Measurements from ENCODE around the gene PDGFD. TPM values are rescaled to one million over a fixed set of nuclear protein-coding genes. Genes with fewer than 3 reads are reported as not detected.

Gene PDGFD
- total and polyA plus RNA-seq, 4 experiments from 2014 or later: 0.10 TPM; not detected in 3

- H3K27me3 ChIP-seq (ENCODE audit: insufficient read depth, low read length): no peaks in the 10 kb centered on the region
- H3K27ac ChIP-seq (ENCODE audit: low read depth, low read length): no peak overlapping the region
- no peak overlapping the region for H3K4me3 ChIP-seq (ENCODE audit: low read length in 2 of 2)
- no peaks in the 10 kb centered on the region for H3K4me1 ChIP-seq (ENCODE audit: insufficient read depth, low read length)
- Mint-ChIP-seq H3K27me3 (no peaks in the 10 kb centered on the region), H3K4me3 (no peak overlapping the region), H3K36me3 (no peaks in the 10 kb centered on the region), H3K4me1 (no peaks in the 10 kb centered on the region), H3K27ac (no peak overlapping the region), H3K9me3 (peaks cover 0 to 13% (median 1%) of the 10 kb centered on the region in 8 donors)
- ChIA-PET CTCF (ENCODE audit: partially characterized antibody) (no interaction called here), POLR2A (ENCODE audit: partially characterized antibody) (no interaction called here)
- H3K9me3 ChIP-seq (ENCODE audit: control insufficient read depth in 1 of 2, low read length in 2 of 2): no peaks in the 10 kb centered on the region
- no peak for DNase-seq
- intact Hi-C loops (cut with micrococcal nuclease): no loop called here
- H3K36me3 ChIP-seq (ENCODE audit: insufficient read depth, low read length): no peaks in the 10 kb centered on the region
Observed at GRCh38 chr11:104041792-104042191, 122.2 kb downstream of the PDGFD start.

- no peaks in the 10 kb centered on the region for H3K4me1 Mint-ChIP-seq
- no peaks in the 10 kb centered on the region for H3K9me3 ChIP-seq (ENCODE audit: control insufficient read depth in 1 of 2, low read length in 2 of 2)
- no peak overlapping the region for H3K4me3 ChIP-seq (ENCODE audit: low read length in 2 of 2)
- H3K36me3 Mint-ChIP-seq: no peaks in the 10 kb centered on the region
- H3K9me3 Mint-ChIP-seq: peaks cover 0 to 9% (median 0%) of the 10 kb centered on the region in 8 donors
- no peak overlapping the region for H3K27ac Mint-ChIP-seq
- no peak overlapping the region for H3K27ac ChIP-seq (ENCODE audit: low read depth, low read length)
- CTCF ChIA-PET (ENCODE audit: partially characterized antibody): no interaction called here
- H3K27me3 ChIP-seq (ENCODE audit: insufficient read depth, low read length): no peaks in the 10 kb centered on the region
- intact Hi-C loops (cut with micrococcal nuclease): no loop called here
- no peaks in the 10 kb centered on the region for H3K4me1 ChIP-seq (ENCODE audit: insufficient read depth, low read length)
- H3K36me3 ChIP-seq (ENCODE audit: insufficient read depth, low read length): no peaks in the 10 kb centered on the region
- H3K27me3 Mint-ChIP-seq: no peaks in the 10 kb centered on the region
- no peak for DNase-seq
- no peak overlapping the region for H3K4me3 Mint-ChIP-seq
- POLR2A ChIA-PET (ENCODE audit: partially characterized antibody): no interaction called here
Observed at GRCh38 chr11:104036995-104037394, 127.0 kb downstream of the PDGFD start.

- Mint-ChIP-seq H3K36me3 (no peaks in the 10 kb centered on the region), H3K27me3 (no peaks in the 10 kb centered on the region), H3K27ac (no peak within 1 kb of the TSS), H3K4me3 (no peak within 1 kb of the TSS), H3K4me1 (no peaks in the 10 kb centered on the region), H3K9me3 (peaks cover 0 to 9% (median 1%) of the 10 kb centered on the region in 8 donors)
- Histone ChIP-seq H3K4me3 (ENCODE audit: low read length in 2 of 2) (no peak within 1 kb of the TSS), H3K4me1 (ENCODE audit: insufficient read depth, low read length) (no peaks in the 10 kb centered on the region), H3K27me3 (ENCODE audit: insufficient read depth, low read length) (no peaks in the 10 kb centered on the region), H3K36me3 (ENCODE audit: insufficient read depth, low read length) (no peaks in the 10 kb centered on the region), H3K9me3 (ENCODE audit: control insufficient read depth in 1 of 2, low read length in 2 of 2) (no peaks in the 10 kb centered on the region), H3K27ac (ENCODE audit: low read depth, low read length) (no peak within 1 kb of the TSS)
- CTCF ChIA-PET (ENCODE audit: partially characterized antibody): no interaction called here
- POLR2A ChIA-PET (ENCODE audit: partially characterized antibody): no interaction called here
- DNase-seq: no peak
- intact Hi-C loops (cut with micrococcal nuclease): no loop called here
Observed at GRCh38 chr11:104036588-104036987, 127.4 kb downstream of the PDGFD start, which contains the start of gene DDI1. DDI1 (plus strand) TSS chr11:104036640; CDS start chr11:104036823, 183 bp downstream.

- ChIA-PET POLR2A (ENCODE audit: partially characterized antibody) (no interaction called here), CTCF (ENCODE audit: partially characterized antibody) (no interaction called here)
- no peaks in the 10 kb centered on the region for H3K4me1 ChIP-seq (ENCODE audit: insufficient read depth, low read length)
- Mint-ChIP-seq H3K9me3 (peaks cover 0 to 7% (median under 1%) of the 10 kb centered on the region in 8 donors), H3K4me1 (no peaks in the 10 kb centered on the region), H3K27ac (no peak overlapping the region), H3K27me3 (no peaks in the 10 kb centered on the region), H3K4me3 (no peak overlapping the region), H3K36me3 (no peaks in the 10 kb centered on the region)
- no peak for DNase-seq
- no peak overlapping the region for H3K27ac ChIP-seq (ENCODE audit: low read depth, low read length)
- intact Hi-C loops (cut with micrococcal nuclease): no loop called here
- no peaks in the 10 kb centered on the region for H3K9me3 ChIP-seq (ENCODE audit: control insufficient read depth in 1 of 2, low read length in 2 of 2)
- no peaks in the 10 kb centered on the region for H3K36me3 ChIP-seq (ENCODE audit: insufficient read depth, low read length)
- no peak overlapping the region for H3K4me3 ChIP-seq (ENCODE audit: low read length in 2 of 2)
- H3K27me3 ChIP-seq (ENCODE audit: insufficient read depth, low read length): no peaks in the 10 kb centered on the region
Observed at GRCh38 chr11:104033561-104033960, 130.4 kb downstream of the PDGFD start.

GRCh38 chr11:104033134-104033533 is 130.8 kb downstream of the PDGFD start:
- H3K27ac ChIP-seq (ENCODE audit: low read depth, low read length): no peak overlapping the region
- Mint-ChIP-seq H3K27ac (no peak overlapping the region), H3K36me3 (no peaks in the 10 kb centered on the region), H3K4me3 (no peak overlapping the region), H3K4me1 (no peaks in the 10 kb centered on the region), H3K9me3 (peaks cover 0 to 7% (median under 1%) of the 10 kb centered on the region in 8 donors), H3K27me3 (no peaks in the 10 kb centered on the region)
- CTCF ChIA-PET (ENCODE audit: partially characterized antibody): no interaction called here
- POLR2A ChIA-PET (ENCODE audit: partially characterized antibody): no interaction called here
- H3K4me3 ChIP-seq (ENCODE audit: low read length in 2 of 2): no peak overlapping the region
- no peaks in the 10 kb centered on the region for H3K27me3 ChIP-seq (ENCODE audit: insufficient read depth, low read length)
- H3K9me3 ChIP-seq (ENCODE audit: control insufficient read depth in 1 of 2, low read length in 2 of 2): no peaks in the 10 kb centered on the region
- H3K36me3 ChIP-seq (ENCODE audit: insufficient read depth, low read length): no peaks in the 10 kb centered on the region
- intact Hi-C loops (cut with micrococcal nuclease): no loop called here
- no peaks in the 10 kb centered on the region for H3K4me1 ChIP-seq (ENCODE audit: insufficient read depth, low read length)
- DNase-seq: no peak

GRCh38 chr11:104028476-104029263 is 135.3 kb downstream of the PDGFD start:
- H3K36me3 ChIP-seq (ENCODE audit: insufficient read depth, low read length): no peaks in the 10 kb centered on the region
- no peaks in the 10 kb centered on the region for H3K27me3 ChIP-seq (ENCODE audit: insufficient read depth, low read length)
- Mint-ChIP-seq H3K4me3 (no peak overlapping the region), H3K27ac (no peak overlapping the region), H3K36me3 (no peaks in the 10 kb centered on the region), H3K27me3 (no peaks in the 10 kb centered on the region), H3K9me3 (peaks cover 0 to 5% (median 0%) of the 10 kb centered on the region in 8 donors), H3K4me1 (no peaks in the 10 kb centered on the region)
- no peak overlapping the region for H3K4me3 ChIP-seq (ENCODE audit: low read length in 2 of 2)
- no peak overlapping the region for H3K27ac ChIP-seq (ENCODE audit: low read depth, low read length)
- intact Hi-C loops (cut with micrococcal nuclease): no loop called here
- ChIA-PET CTCF (ENCODE audit: partially characterized antibody) (no interaction called here), POLR2A (ENCODE audit: partially characterized antibody) (no interaction called here)
- H3K9me3 ChIP-seq (ENCODE audit: control insufficient read depth in 1 of 2, low read length in 2 of 2): no peaks in the 10 kb centered on the region
- no peak for DNase-seq
- no peaks in the 10 kb centered on the region for H3K4me1 ChIP-seq (ENCODE audit: insufficient read depth, low read length)

- Histone ChIP-seq H3K9me3 (ENCODE audit: control insufficient read depth in 1 of 2, low read length in 2 of 2) (no peaks in the 10 kb centered on the region), H3K4me3 (ENCODE audit: low read length in 2 of 2) (no peak overlapping the region), H3K4me1 (ENCODE audit: insufficient read depth, low read length) (no peaks in the 10 kb centered on the region), H3K36me3 (ENCODE audit: insufficient read depth, low read length) (no peaks in the 10 kb centered on the region), H3K27ac (ENCODE audit: low read depth, low read length) (no peak overlapping the region), H3K27me3 (ENCODE audit: insufficient read depth, low read length) (no peaks in the 10 kb centered on the region)
- intact Hi-C loops (cut with micrococcal nuclease): no loop called here
- no peak for DNase-seq
- ChIA-PET CTCF (ENCODE audit: partially characterized antibody) (no interaction called here), POLR2A (ENCODE audit: partially characterized antibody) (no interaction called here)
- Mint-ChIP-seq H3K9me3 (no peaks in the 10 kb centered on the region), H3K4me1 (no peaks in the 10 kb centered on the region), H3K27me3 (no peaks in the 10 kb centered on the region), H3K4me3 (no peak overlapping the region), H3K27ac (no peak overlapping the region), H3K36me3 (no peaks in the 10 kb centered on the region)
Observed at GRCh38 chr11:104024572-104024971, 139.4 kb downstream of the PDGFD start.

Data from CD4-positive, alpha-beta memory T cell (primary cell).